Chondrocyte (in vitro differentiated cells): Measurements from ENCODE around the gene FLCN. TPM values are rescaled to one million over a fixed set of nuclear protein-coding genes. Genes with fewer than 3 reads are reported as not detected.

ENCODE experiments used
- DNase-seq: peaks from one replicate; pipeline ENCODE4 v3.0.0; 2021; ENCODE audit warnings: mixed read lengths, low spot score
- H3K27ac Mint-ChIP-seq: one replicate; pipeline ENCODE4 v1.8.0; 2021; ENCODE audit warnings: mild to moderate bottlenecking, moderate library complexity, mixed read lengths; ENCODE audit not compliant: unreplicated experiment
- H3K27me3 Mint-ChIP-seq: 2 replicates; pipeline ENCODE4 v1.8.0; 2021; ENCODE audit warnings: low read depth, mixed read lengths
- H3K36me3 Mint-ChIP-seq: 2 replicates; pipeline ENCODE4 v1.8.0; 2021; ENCODE audit warnings: low read depth, mixed read lengths
- H3K4me1 Mint-ChIP-seq: 2 replicates; pipeline ENCODE4 v1.8.0; 2021; ENCODE audit warnings: low read depth, mild to moderate bottlenecking, mixed read lengths
- H3K4me3 Mint-ChIP-seq: one replicate; pipeline ENCODE4 v1.8.0; 2021; ENCODE audit warnings: mild to moderate bottlenecking, moderate library complexity, mixed read lengths; ENCODE audit not compliant: unreplicated experiment
- H3K9me3 Mint-ChIP-seq: 2 replicates; pipeline ENCODE4 v1.8.0; 2021; ENCODE audit warnings: low read depth, mixed read lengths
- total RNA-seq: library from RNA; stranded (reverse); gene quantifications from 3 replicates; pipeline ENCODE4 v1.2.1, GENCODE V29; 2021
- TF ChIP-seq, protein P1 (sequence below): fragments of 200-600 bp; sonication (generic); IDR thresholded peaks from 2 replicates; pipeline ENCODE4 v1.5.0; 2021; ENCODE audit warnings: antibody characterized with exemption, mild to moderate bottlenecking, moderate library complexity

Gene FLCN
- total RNA-seq, 1 donor from 2014 or later: 73.1 TPM

GRCh38 chr17:17235212-17236174, 1.5 kb downstream of the FLCN start:
- TF ChIP-seq, protein P1, sequence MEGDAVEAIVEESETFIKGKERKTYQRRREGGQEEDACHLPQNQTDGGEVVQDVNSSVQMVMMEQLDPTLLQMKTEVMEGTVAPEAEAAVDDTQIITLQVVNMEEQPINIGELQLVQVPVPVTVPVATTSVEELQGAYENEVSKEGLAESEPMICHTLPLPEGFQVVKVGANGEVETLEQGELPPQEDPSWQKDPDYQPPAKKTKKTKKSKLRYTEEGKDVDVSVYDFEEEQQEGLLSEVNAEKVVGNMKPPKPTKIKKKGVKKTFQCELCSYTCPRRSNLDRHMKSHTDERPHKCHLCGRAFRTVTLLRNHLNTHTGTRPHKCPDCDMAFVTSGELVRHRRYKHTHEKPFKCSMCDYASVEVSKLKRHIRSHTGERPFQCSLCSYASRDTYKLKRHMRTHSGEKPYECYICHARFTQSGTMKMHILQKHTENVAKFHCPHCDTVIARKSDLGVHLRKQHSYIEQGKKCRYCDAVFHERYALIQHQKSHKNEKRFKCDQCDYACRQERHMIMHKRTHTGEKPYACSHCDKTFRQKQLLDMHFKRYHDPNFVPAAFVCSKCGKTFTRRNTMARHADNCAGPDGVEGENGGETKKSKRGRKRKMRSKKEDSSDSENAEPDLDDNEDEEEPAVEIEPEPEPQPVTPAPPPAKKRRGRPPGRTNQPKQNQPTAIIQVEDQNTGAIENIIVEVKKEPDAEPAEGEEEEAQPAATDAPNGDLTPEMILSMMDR: no peak
- peak; percentile 47 for DNase-seq
- H3K9me3 Mint-ChIP-seq: no peaks in the 10 kb centered on the region
- H3K36me3 Mint-ChIP-seq: peaks cover 9% of the 10 kb centered on the region
- peak overlapping the region; percentile 99 for H3K4me3 Mint-ChIP-seq
- peaks cover 37% of the 10 kb centered on the region for H3K4me1 Mint-ChIP-seq
- peak overlapping the region; percentile 99 for H3K27ac Mint-ChIP-seq
- no peaks in the 10 kb centered on the region for H3K27me3 Mint-ChIP-seq

GRCh38 chr17:17232303-17232621, 4.7 kb downstream of the FLCN start:
- TF ChIP-seq, protein P1: no peak
- no peaks in the 10 kb centered on the region for H3K9me3 Mint-ChIP-seq
- no peak overlapping the region for H3K27ac Mint-ChIP-seq
- no peak overlapping the region for H3K4me3 Mint-ChIP-seq
- H3K27me3 Mint-ChIP-seq: no peaks in the 10 kb centered on the region
- H3K36me3 Mint-ChIP-seq: peaks cover 27% of the 10 kb centered on the region
- DNase-seq: no peak
- H3K4me1 Mint-ChIP-seq: peaks cover 27% of the 10 kb centered on the region

DNA sequence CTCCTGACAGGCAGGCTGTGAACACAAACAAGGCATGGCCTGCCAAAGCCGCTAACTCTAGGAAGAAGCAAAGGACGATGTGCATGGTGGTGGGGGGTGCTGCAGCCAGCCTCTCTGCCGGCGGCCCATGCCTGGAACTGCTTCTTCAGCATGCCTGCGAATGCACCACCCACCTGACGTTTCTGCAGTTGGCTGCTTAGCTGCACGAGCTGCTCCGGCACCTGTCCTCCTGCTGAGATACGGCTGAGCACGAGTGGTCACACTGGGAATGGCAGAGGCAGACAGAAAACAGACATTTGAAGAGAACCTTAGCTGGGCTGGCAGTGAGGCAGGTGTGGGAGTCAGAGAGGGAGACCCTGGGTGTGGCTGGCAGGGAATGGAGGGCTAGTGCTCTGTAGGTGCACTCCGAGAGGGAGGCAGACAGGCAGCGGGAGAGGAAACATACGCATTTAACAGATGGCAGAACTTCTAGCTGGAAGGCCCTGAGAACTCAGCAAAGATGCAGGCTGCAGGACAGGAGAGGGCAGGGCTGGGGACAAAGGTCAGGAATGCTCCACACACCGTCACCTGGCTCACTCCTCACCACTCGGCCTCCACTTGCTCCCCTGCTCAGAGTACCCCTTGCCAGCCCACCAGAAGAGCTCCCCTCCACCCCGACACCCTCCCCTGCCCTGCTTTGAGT, 5.2 kb downstream of the FLCN start:
- no peaks in the 10 kb centered on the region for H3K9me3 Mint-ChIP-seq
- H3K27ac Mint-ChIP-seq: no peak overlapping the region
- H3K4me1 Mint-ChIP-seq: peaks cover 27% of the 10 kb centered on the region
- peaks cover 30% of the 10 kb centered on the region for H3K36me3 Mint-ChIP-seq
- peak; percentile 58 for DNase-seq
- H3K4me3 Mint-ChIP-seq: no peak overlapping the region
- H3K27me3 Mint-ChIP-seq: no peaks in the 10 kb centered on the region
- TF ChIP-seq, protein P1: no peak

DNA sequence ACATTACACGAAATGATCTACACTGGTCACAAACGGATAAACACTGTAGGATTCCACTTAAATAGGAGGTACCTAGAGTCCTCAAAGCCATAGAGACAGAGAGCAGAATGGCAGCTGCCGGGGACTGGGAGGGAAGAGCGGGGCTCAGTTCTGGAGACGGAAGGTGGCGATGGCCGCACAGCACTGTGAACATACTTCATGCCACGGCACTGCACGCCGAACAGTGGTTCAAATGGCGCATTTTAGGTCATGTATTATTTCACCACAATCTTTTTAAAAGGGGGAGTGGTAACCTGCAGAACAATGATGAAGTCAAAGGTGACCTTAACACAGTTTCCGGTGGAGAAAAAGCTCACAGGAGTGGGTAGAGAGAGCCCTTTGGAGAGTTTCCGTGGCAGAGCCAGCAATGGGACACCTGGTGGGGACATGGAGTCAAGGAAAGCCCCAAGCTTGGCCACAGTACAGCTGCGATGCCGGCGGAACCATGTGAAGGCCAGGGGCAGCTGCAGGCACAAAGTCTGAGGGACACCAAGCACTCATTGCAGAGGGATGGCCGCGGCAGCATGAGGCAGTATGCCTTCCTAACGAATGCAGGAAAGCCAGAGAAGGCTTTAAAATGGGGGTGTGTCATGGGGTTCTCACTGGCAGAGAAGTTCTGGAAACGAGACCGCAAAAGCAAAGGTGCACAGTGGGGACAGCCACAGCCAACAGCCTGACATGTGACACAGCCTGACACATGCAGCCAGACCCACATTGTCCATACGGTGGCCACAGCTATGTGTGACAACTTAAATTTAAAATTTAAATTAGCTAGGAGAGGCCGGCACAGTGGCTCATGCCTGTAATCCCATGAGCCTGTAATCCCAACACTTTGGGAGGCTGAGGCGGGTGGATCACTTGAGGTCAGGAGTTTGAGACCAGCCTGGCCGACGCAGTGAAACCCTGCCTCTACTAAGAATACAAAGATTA, 7.3 kb downstream of the FLCN start:
- TF ChIP-seq, protein P1: no peak
- Mint-ChIP-seq H3K36me3 (peaks cover 43% of the 10 kb centered on the region), H3K4me1 (peaks cover 11% of the 10 kb centered on the region), H3K4me3 (no peak overlapping the region), H3K27ac (no peak overlapping the region), H3K27me3 (no peaks in the 10 kb centered on the region), H3K9me3 (no peaks in the 10 kb centered on the region)
- DNase-seq: no peak
